Activated CD4-positive, alpha-beta T cell treated with anti-CD3 and anti-CD28 coated beads, Interleukin-2, amount 50 U/mL, for 16 hours (primary cell): Measurements from ENCODE around the gene SCARF2.
"Not testable (repeated sequence)": the region's sequence is repeated elsewhere in the genome, so short reads cannot be mapped to it uniquely, and the experiment has no call there.

Experiments used
- DNase-seq: peaks from one replicate; pipeline ENCODE4 v3.0.0-alpha.2; 2020

The SCARF2 gene

GRCh38 chr22:20391222-20391621, 46.4 kb downstream of the SCARF2 start:
- DNase-seq = no peak

- DNase-seq = no peak
Measured at GRCh38 chr22:20390394-20390907, 47.2 kb downstream of the SCARF2 start.

- DNase-seq = no peak
Measured at GRCh38 chr22:20389288-20389687, 48.3 kb downstream of the SCARF2 start.

- no peak for DNase-seq
Measured at GRCh38 chr22:20388200-20388599, 49.4 kb downstream of the SCARF2 start.

DNA sequence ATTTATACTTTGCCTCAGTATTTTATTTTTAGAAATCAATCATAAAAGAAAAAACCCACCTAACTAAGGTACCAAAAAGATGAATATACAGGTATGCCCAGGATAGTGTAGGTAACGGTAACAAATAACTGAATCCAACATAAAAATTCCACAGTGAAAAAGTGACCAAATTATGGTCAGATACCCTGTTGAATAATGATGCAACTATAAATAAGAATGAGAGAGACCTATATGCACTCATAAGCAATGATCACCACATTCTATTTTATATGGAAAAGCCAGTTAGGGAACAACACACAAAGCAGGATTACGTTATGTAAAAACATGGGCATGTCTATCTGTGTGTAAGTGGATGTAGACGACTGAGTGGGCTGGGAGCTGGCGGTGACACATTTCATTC, 50.7 kb downstream of the SCARF2 start:
- DNase-seq = no peak

GRCh38 chr22:20386336-20386735, 51.3 kb downstream of the SCARF2 start:
- no peak for DNase-seq

- DNase-seq = no peak
Measured at GRCh38 chr22:20384865-20385264, 52.8 kb downstream of the SCARF2 start.

- DNase-seq = no peak
Measured at GRCh38 chr22:20384171-20384570, 53.5 kb downstream of the SCARF2 start.

- no peak for DNase-seq
Measured at GRCh38 chr22:20383538-20383937, 54.1 kb downstream of the SCARF2 start.

DNA sequence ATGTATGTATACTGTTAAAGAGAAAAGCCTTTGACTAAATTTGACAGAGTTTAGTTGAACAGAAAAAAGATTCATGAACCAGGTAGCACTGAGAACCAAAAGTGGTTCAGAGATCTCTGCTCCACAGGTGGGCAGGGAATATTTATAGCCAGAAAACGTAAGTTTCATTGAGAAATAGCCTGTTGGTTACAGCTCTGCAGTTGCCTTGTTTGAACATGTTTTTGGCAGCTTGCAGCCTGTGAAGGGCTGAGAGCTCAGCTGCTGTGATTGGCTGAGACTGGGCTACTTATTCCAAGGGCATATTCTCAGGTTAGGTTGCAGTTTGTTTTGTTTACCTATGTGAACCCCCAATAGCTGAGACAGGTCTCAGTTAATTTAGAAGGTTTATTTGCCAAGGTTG, 57.1 kb downstream of the SCARF2 start:
- no peak for DNase-seq

DNA sequence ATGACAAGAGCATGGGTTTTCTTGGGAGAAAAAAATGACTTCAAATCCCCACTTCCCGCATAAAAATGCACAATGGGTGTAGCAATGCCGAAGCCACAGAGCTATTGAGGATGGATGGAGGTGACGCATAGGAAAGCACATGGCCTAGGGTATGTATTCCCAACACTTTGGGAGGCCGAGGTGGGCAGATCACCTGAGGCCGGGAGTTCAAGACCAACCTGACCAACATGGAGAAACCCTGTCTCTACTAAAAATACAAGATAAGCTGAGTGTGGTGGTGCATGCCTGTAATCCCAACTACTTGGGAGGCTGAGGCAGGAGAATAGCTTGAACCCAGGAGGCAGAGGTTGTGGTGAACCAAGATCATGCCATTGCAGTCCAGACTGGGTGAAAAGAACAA, 58.9 kb downstream of the SCARF2 start:
- DNase-seq = not testable (repeated sequence)

GRCh38 chr22:20378110-20378509, 59.5 kb downstream of the SCARF2 start:
- no peak for DNase-seq

DNA sequence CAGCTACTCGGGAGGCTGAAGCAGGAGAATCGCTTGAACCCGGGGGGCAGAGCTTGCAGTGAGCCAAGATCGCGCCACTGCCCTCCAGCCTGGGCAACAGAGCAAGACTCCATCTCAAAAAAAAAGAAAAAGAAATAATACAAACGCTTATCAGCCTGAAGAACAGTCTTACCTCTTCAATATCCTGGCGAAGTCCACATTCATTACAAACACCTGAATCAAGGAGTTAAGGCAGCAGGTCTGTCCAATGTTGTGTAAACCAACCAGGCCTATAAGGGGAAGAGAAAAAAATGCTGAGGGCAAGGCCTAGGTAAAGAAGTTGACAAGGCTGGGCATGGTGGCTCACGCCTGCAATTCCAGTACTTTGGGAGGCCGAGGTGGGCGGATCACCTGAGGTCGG, 60.6 kb downstream of the SCARF2 start:
- DNase-seq = not testable (repeated sequence)

DNA sequence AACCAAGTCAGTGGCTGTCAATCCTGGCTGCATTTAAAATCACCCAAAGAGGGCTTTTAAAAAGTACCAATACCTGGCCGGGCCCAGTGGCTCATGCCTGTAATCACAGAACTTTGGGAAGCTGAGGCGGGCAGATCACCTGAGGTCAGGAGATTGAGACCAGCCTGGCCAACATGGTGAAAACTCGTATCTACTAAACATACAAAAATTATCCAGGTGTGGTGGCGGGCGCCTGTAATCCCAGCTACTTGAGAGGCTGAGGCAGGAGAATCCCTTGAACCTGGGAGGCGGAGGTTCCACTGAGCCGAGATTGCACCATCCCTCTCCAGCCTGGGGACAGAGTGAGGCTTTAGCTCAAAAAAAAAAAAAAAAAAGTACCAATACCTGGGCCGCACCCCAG, 61.3 kb downstream of the SCARF2 start:
- DNase-seq = not testable (repeated sequence)
